IPS-NIHi11 (cell line): ENCODE results near the gene SLC33A1.

Experiments
- DNase-seq: peaks from one replicate; pipeline ENCODE4 v3.0.0; 2012; ENCODE audit warnings: mixed read lengths, low spot score

SLC33A1 gene

DNA sequence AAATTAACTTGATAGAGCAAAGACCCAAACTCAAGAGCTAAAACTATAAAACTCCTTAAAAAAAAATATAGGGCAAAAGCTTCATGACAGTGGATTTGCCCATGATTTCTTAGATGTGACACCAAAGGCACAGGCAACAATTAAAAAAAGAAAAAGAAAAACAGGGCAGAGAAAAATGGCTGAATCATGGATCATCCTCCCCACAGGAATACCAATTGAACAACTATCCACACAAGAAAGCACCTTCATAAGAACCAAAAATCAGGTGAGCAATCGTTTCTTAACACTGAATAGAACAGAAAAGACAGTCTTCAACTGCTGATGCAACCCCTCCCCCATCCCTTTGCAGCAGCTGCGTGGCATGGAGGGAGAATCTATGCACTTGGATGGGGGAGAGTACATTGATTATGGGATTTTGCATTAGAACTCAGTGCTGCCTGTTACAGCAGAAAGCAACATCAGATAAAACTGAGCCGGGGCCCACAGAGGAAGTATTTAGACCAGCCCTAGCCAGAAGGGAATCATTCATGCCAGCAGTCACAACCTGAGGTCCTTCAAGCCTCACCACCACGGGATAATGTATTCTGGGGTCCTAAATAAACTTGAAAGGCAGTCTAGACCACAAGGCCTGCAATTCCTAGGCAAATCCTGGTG lies 63.8 kb downstream of the SLC33A1 start:
- no peak for DNase-seq

DNA sequence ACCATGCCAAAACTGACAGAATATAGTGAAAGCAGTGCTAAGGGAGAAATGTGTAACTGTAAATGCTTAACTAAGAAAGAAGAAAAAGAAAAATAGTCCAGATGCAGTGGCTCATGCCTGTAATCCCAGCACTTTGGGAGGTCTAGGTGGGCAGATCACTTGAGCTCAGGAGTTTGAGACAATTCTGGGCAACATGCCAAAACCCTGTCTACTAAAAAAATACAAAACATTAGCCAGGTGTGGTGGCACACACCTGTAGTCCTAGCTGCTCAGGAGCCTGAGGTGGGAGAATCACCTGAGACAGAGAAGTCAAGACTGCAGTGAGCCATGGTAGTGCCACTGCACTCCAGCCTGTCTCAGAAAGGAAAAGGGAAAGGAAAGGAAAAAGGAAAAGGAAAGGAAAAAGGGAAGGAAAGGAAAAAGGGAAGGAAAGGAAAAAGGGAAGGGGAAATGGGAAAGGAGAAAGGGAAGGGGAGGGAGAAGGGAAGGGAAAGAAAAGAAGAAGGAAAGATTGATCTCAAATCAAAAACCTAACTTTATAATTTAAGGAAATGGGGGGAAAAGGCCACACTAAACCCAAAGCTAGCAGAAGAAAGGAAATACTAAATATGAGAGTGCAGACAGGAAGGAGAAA lies 68.4 kb downstream of the SLC33A1 start:
- no peak for DNase-seq

- DNase-seq, result no peak
These were observed 71.8 kb downstream of the SLC33A1 start for GRCh38 chr3:155782390-155782953.

DNA sequence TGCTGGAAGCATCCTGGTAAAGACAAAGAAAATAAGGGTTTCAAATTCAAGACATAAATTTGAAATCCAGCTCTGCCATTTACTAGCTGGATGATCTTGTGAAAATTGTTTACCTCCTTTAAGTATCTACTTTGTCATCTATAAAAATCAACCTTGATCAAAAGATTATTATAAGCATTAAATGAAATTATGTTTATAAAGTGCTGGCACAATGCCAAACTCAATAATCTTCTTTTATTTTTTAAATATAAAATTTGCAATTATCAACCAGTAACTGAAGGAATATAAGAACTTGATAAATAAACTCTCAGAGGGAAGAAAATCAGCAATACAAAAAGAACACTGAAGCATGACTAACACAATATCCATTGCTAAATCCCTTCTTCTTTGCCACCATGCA lies 73.9 kb downstream of the SLC33A1 start:
- DNase-seq, result no peak

DNA sequence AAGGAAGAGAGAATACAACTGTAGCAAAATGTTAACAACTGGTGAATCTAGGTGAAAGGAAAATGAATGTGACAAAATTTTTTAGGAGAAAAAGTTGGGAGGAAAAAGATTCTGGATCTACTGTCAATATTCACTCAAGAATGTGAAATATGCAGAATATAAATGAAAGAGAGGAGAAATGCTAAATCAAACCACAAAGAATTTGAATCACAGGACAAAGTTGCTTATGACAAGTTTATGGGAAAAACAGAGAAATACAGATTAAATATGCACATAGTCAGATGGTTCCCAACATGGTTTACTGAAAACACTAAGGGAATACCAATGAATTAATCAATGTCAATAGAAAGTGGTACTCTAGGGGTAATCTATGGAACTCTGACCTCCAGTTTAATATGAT lies 75.8 kb downstream of the SLC33A1 start:
- DNase-seq, result no peak

- no peak for DNase-seq
These were observed 81.4 kb downstream of the SLC33A1 start for GRCh38 chr3:155772801-155773200.

DNA sequence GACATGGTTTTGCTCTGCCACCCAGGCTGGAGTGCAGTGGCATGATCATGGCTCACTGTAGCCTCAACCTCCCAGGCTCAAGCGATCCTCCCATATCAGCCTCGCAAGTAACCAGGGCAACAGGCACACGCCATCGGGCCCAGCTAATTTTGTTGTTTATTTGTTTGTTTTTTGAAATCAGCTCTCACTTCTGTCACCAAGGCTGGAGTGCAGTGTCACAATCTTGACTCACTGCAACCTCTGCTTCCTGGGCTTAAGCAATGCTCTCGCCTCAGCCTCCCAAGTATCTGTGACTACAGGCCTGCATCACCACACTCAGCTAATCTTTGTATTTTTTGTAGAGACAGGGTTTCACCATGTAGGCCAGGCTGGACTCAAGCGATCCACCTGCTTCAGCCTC lies 83.1 kb downstream of the SLC33A1 start:
- no peak for DNase-seq
